GM23338 (cell line): ENCODE data around the gene UNC5A. TPM values are rescaled to one million over a fixed set of nuclear protein-coding genes. Genes with fewer than 3 reads are reported as not detected.

ENCODE experiments used
- ATAC-seq: fragments of 200-7000 bp; cut with Tn5 transposase; 3 replicates; pipeline ENCODE4 v1.9.1; 2020
- DNase-seq: peaks from one replicate; pipeline ENCODE4 v3.0.0-alpha.2; 2015; ENCODE audit warnings: low spot score
- H2AFZ ChIP-seq: fragments of 200-600 bp; sonication (generic); 2 replicates; pipeline ENCODE4 v1.8.0; 2016; ENCODE audit warnings: antibody characterized with exemption, mild to moderate bottlenecking, moderate library complexity
- H3F3A ChIP-seq: fragments of 200-600 bp; sonication (generic); replicated peaks from 2 replicates; pipeline ENCODE4 v1.8.0; 2017; ENCODE audit warnings: antibody characterized with exemption, mixed run types, low read depth
- H3K27ac ChIP-seq: fragments of 200-600 bp; sonication (generic); 2 replicates; pipeline ENCODE4 v1.6.1; 2016; ENCODE audit warnings: low read depth
- H3K27me3 ChIP-seq: fragments of 200-600 bp; sonication (generic); 2 replicates; pipeline ENCODE4 v1.8.0; 2016; ENCODE audit warnings: mild to moderate bottlenecking, mixed run types, moderate library complexity; ENCODE audit not compliant: insufficient read depth
- H3K36me3 ChIP-seq: fragments of 200-600 bp; sonication (generic); 2 replicates; pipeline ENCODE4 v1.8.0; 2016; ENCODE audit warnings: mild to moderate bottlenecking; ENCODE audit not compliant: insufficient read depth
- H3K4me1 ChIP-seq: fragments of 200-600 bp; sonication (generic); 2 replicates; pipeline ENCODE4 v1.8.0; 2016; ENCODE audit warnings: mild to moderate bottlenecking, moderate library complexity; ENCODE audit not compliant: insufficient read depth
- H3K4me2 ChIP-seq: fragments of 200-600 bp; sonication (generic); 2 replicates; pipeline ENCODE4 v1.7.1; 2017; ENCODE audit warnings: mixed run types
- H3K4me3 ChIP-seq: fragments of 200-600 bp; sonication (generic); 2 replicates; pipeline ENCODE4 v1.6.1; 2016; ENCODE audit warnings: mixed run types
- H3K79me2 ChIP-seq: fragments of 200-600 bp; sonication (generic); replicated peaks from 2 replicates; pipeline ENCODE4 v1.8.0; 2017; ENCODE audit warnings: mild to moderate bottlenecking; ENCODE audit not compliant: insufficient read depth
- H3K9me2 ChIP-seq: fragments of 200-600 bp; sonication (generic); 2 replicates; pipeline ENCODE4 v1.8.0; 2017; ENCODE audit not compliant: insufficient read depth
- H4K20me1 ChIP-seq: fragments of 200-600 bp; sonication (generic); replicated peaks from 2 replicates; pipeline ENCODE4 v1.8.0; 2017; ENCODE audit warnings: mild to moderate bottlenecking; ENCODE audit not compliant: insufficient read depth
- H3K27ac Mint-ChIP-seq: 2 replicates; pipeline ENCODE4 v1.8.0; 2020; ENCODE audit warnings: inconsistent platforms, mild to moderate bottlenecking, moderate library complexity, mixed read lengths
- H3K27me3 Mint-ChIP-seq: 3 replicates; pipeline ENCODE4 v1.8.0; 2022; ENCODE audit warnings: low read depth, mild to moderate bottlenecking, moderate library complexity, mixed read lengths, inconsistent platforms; ENCODE audit not compliant: insufficient read depth, poor library complexity
- H3K36me3 Mint-ChIP-seq: 3 replicates; pipeline ENCODE4 v1.8.0; 2021; ENCODE audit warnings: low read depth, mild to moderate bottlenecking, inconsistent platforms, moderate library complexity, mixed read lengths
- H3K4me1 Mint-ChIP-seq: 3 replicates; pipeline ENCODE4 v1.8.0; 2020; ENCODE audit warnings: mild to moderate bottlenecking, inconsistent platforms, mixed read lengths
- H3K4me3 Mint-ChIP-seq: 3 replicates; pipeline ENCODE4 v1.8.0; 2021; ENCODE audit warnings: moderate library complexity, mild to moderate bottlenecking, inconsistent platforms, mixed read lengths
- H3K9me3 Mint-ChIP-seq: 3 replicates; pipeline ENCODE4 v1.8.0; 2020; ENCODE audit warnings: moderate library complexity, mild to moderate bottlenecking, inconsistent platforms, mixed read lengths
- CREB1 ChIP-seq: fragments of 250-450 bp; sonication (Bioruptor Pico); IDR thresholded peaks from 2 replicates; pipeline ENCODE4 v1.5.0; 2020; ENCODE audit warnings: low read depth, mild to moderate bottlenecking, moderate library complexity
- EZH2phosphoT487 ChIP-seq: fragments of 200-600 bp; sonication (generic); IDR thresholded peaks from one replicate; pipeline ENCODE4 v1.8.1; 2018; ENCODE audit warnings: antibody characterized with exemption; ENCODE audit not compliant: unreplicated experiment
- JUNB ChIP-seq: IDR thresholded peaks from one replicate; pipeline ENCODE4 v1.6.1; 2016; ENCODE audit warnings: antibody characterized with exemption; ENCODE audit not compliant: unreplicated experiment
- NANOG ChIP-seq: IDR thresholded peaks from 2 replicates; pipeline ENCODE4 v1.6.1; 2016; ENCODE audit warnings: antibody characterized with exemption, borderline replicate concordance
- POLR2AphosphoS5 ChIP-seq: IDR thresholded peaks from 2 replicates; pipeline ENCODE4 v1.6.1; 2016; ENCODE audit warnings: antibody characterized with exemption, low read depth
- ZNF114 ChIP-seq: fragments of 250-450 bp; sonication (Bioruptor Pico); IDR thresholded peaks from 2 replicates; pipeline ENCODE4 v1.5.0; 2020; ENCODE audit warnings: mild to moderate bottlenecking, moderate library complexity
- ZNF331 ChIP-seq: fragments of 250-450 bp; sonication (Bioruptor Pico); IDR thresholded peaks from 2 replicates; pipeline ENCODE4 v1.5.0; 2020; ENCODE audit warnings: low read depth, mild to moderate bottlenecking, moderate library complexity
- polyA plus RNA-seq: library from polyadenylated mRNA; unstranded; fragments of >200 nt; fragmentation: Nextera tagmentation; extraction: Ambion mirVana; gene quantifications from 2 replicates; pipeline ENCODE4 v1.2.1, GENCODE V29; 2016
- total RNA-seq: library from RNA; depleted of rRNA; stranded (reverse); fragments of >200 nt; shearing (Covaris generic); gene quantifications from 2 replicates; pipeline ENCODE4 v1.2.3, GENCODE V29; 2014
- TF ChIP-seq, protein P1 (sequence below): IDR thresholded peaks from one replicate; pipeline ENCODE4 v1.6.1; 2018; ENCODE audit warnings: antibody characterized with exemption; ENCODE audit not compliant: unreplicated experiment
- TF ChIP-seq, protein P2 (sequence below): IDR thresholded peaks from 2 replicates; pipeline ENCODE4 v1.6.1; 2016; ENCODE audit warnings: antibody characterized with exemption
- TF ChIP-seq, protein P3 (sequence below): fragments of 250-450 bp; sonication (Bioruptor Pico); IDR thresholded peaks from 2 replicates; pipeline ENCODE4 v1.5.0; 2020; ENCODE audit warnings: mild to moderate bottlenecking, moderate library complexity

The UNC5A gene
- total and polyA plus RNA-seq, 2 experiments from 2014 or later, result 0.92 to 3.9 TPM

DNA sequence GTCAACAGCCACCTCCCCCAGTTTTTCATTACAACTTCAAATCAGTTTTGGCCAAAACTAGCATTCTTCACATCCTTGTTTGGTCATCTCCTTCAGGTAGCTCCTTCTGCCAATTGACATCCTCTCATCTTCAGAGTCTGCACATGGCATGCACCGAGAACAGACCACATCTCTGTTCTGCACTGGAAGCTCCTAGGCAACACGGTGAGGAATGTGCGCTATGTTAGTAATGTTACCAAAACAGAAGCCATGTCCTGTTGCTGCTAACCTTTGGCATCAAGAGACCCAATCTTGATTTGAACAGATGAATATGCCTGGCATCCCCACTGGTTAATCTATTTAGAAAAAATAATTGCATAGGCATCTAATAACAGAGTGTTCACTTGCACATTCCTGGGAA lies 93.9 kb downstream of the UNC5A start (continued):
- TF ChIP-seq, protein P1, sequence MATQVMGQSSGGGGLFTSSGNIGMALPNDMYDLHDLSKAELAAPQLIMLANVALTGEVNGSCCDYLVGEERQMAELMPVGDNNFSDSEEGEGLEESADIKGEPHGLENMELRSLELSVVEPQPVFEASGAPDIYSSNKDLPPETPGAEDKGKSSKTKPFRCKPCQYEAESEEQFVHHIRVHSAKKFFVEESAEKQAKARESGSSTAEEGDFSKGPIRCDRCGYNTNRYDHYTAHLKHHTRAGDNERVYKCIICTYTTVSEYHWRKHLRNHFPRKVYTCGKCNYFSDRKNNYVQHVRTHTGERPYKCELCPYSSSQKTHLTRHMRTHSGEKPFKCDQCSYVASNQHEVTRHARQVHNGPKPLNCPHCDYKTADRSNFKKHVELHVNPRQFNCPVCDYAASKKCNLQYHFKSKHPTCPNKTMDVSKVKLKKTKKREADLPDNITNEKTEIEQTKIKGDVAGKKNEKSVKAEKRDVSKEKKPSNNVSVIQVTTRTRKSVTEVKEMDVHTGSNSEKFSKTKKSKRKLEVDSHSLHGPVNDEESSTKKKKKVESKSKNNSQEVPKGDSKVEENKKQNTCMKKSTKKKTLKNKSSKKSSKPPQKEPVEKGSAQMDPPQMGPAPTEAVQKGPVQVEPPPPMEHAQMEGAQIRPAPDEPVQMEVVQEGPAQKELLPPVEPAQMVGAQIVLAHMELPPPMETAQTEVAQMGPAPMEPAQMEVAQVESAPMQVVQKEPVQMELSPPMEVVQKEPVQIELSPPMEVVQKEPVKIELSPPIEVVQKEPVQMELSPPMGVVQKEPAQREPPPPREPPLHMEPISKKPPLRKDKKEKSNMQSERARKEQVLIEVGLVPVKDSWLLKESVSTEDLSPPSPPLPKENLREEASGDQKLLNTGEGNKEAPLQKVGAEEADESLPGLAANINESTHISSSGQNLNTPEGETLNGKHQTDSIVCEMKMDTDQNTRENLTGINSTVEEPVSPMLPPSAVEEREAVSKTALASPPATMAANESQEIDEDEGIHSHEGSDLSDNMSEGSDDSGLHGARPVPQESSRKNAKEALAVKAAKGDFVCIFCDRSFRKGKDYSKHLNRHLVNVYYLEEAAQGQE, result no peak
- TF ChIP-seq EZH2phosphoT487, result no peak

DNA sequence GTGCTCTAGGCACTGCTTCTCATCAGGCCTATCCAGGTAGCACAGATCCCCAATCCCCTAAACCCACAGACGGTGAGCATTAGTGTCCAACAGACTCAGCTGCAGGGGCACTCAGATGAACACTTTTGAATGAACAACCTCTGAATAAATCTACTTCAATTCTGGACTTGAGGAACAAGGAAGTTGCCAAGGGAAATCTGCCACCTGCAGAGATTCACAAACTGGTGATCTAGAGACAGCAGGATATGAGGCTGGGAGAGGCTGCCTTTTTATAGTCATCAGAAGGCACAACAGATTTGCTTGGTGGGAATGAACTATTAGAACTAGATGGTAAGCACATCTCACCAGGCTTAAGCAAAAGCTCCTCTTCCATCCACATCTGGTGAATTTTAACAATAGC lies 95.8 kb downstream of the UNC5A start:
- Mint-ChIP-seq H3K36me3 (peaks cover 50% of the 10 kb centered on the region), H3K4me1 (0 out of 3 replicates have a peak, but pooled peaks cover 1% of the 10 kb centered on the region), H3K9me3 (no peaks in the 10 kb centered on the region), H3K27me3 (peaks cover 2% of the 10 kb centered on the region), H3K27ac (no peak overlapping the region), H3K4me3 (no peak overlapping the region)
- H2AFZ ChIP-seq, result no peak overlapping the region
- H3K4me2 ChIP-seq, result no peak overlapping the region
- H3K9me2 ChIP-seq, result no peaks in the 10 kb centered on the region
- DNase-seq, result no peak
- no peaks in the 10 kb centered on the region for H3K27me3 ChIP-seq
- no peaks in the 10 kb centered on the region; the same call in none of the 2 replicates for H4K20me1 ChIP-seq
- H3K27ac ChIP-seq, result no peak overlapping the region
- H3K36me3 ChIP-seq, result peaks cover 44% of the 10 kb centered on the region
- no peak for TF ChIP-seq ZNF114 (CRISPR knock-in tag)
- TF ChIP-seq, protein P1, result no peak
- TF ChIP-seq JUNB, result no peak
- TF ChIP-seq, protein P2, sequence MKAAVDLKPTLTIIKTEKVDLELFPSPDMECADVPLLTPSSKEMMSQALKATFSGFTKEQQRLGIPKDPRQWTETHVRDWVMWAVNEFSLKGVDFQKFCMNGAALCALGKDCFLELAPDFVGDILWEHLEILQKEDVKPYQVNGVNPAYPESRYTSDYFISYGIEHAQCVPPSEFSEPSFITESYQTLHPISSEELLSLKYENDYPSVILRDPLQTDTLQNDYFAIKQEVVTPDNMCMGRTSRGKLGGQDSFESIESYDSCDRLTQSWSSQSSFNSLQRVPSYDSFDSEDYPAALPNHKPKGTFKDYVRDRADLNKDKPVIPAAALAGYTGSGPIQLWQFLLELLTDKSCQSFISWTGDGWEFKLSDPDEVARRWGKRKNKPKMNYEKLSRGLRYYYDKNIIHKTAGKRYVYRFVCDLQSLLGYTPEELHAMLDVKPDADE, result no peak
- no peak for TF ChIP-seq NANOG
- TF ChIP-seq EZH2phosphoT487, result no peak
- TF ChIP-seq CREB1 (CRISPR knock-in tag), result no peak
- TF ChIP-seq, protein P3, sequence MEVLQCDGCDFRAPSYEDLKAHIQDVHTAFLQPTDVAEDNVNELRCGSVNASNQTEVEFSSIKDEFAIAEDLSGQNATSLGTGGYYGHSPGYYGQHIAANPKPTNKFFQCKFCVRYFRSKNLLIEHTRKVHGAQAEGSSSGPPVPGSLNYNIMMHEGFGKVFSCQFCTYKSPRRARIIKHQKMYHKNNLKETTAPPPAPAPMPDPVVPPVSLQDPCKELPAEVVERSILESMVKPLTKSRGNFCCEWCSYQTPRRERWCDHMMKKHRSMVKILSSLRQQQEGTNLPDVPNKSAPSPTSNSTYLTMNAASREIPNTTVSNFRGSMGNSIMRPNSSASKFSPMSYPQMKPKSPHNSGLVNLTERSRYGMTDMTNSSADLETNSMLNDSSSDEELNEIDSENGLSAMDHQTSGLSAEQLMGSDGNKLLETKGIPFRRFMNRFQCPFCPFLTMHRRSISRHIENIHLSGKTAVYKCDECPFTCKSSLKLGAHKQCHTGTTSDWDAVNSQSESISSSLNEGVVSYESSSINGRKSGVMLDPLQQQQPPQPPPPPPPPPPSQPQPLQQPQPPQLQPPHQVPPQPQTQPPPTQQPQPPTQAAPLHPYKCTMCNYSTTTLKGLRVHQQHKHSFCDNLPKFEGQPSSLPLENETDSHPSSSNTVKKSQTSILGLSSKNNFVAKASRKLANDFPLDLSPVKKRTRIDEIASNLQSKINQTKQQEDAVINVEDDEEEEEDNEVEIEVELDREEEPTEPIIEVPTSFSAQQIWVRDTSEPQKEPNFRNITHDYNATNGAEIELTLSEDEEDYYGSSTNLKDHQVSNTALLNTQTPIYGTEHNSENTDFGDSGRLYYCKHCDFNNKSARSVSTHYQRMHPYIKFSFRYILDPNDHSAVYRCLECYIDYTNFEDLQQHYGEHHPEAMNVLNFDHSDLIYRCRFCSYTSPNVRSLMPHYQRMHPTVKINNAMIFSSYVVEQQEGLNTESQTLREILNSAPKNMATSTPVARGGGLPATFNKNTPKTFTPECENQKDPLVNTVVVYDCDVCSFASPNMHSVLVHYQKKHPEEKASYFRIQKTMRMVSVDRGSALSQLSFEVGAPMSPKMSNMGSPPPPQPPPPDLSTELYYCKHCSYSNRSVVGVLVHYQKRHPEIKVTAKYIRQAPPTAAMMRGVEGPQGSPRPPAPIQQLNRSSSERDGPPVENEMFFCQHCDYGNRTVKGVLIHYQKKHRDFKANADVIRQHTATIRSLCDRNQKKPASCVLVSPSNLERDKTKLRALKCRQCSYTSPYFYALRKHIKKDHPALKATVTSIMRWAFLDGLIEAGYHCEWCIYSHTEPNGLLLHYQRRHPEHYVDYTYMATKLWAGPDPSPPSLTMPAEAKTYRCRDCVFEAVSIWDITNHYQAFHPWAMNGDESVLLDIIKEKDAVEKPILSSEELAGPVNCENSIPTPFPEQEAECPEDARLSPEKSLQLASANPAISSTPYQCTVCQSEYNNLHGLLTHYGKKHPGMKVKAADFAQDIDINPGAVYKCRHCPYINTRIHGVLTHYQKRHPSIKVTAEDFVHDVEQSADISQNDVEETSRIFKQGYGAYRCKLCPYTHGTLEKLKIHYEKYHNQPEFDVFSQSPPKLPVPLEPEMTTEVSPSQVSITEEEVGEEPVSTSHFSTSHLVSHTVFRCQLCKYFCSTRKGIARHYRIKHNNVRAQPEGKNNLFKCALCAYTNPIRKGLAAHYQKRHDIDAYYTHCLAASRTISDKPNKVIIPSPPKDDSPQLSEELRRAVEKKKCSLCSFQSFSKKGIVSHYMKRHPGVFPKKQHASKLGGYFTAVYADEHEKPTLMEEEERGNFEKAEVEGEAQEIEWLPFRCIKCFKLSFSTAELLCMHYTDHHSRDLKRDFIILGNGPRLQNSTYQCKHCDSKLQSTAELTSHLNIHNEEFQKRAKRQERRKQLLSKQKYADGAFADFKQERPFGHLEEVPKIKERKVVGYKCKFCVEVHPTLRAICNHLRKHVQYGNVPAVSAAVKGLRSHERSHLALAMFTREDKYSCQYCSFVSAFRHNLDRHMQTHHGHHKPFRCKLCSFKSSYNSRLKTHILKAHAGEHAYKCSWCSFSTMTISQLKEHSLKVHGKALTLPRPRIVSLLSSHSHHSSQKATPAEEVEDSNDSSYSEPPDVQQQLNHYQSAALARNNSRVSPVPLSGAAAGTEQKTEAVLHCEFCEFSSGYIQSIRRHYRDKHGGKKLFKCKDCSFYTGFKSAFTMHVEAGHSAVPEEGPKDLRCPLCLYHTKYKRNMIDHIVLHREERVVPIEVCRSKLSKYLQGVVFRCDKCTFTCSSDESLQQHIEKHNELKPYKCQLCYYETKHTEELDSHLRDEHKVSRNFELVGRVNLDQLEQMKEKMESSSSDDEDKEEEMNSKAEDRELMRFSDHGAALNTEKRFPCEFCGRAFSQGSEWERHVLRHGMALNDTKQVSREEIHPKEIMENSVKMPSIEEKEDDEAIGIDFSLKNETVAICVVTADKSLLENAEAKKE (CRISPR knock-in tag), result no peak
- no peak for TF ChIP-seq ZNF331
- TF ChIP-seq POLR2AphosphoS5, result no peak
- ATAC-seq, result no peak
- no peaks in the 10 kb centered on the region for H3F3A ChIP-seq
- H3K79me2 ChIP-seq, result no peaks in the 10 kb centered on the region
- H3K4me1 ChIP-seq, result no peaks in the 10 kb centered on the region
- H3K4me3 ChIP-seq, result no peak overlapping the region
